Fibroblast of lung (primary cell): Measurements from ENCODE around the gene TOX2. TPM values are rescaled to one million over a fixed set of nuclear protein-coding genes. Genes with fewer than 3 reads are reported as not detected.

Experiments used
- DNase-seq, 2 donors: peaks; one replicate each; pipeline versions ENCODE4 v3.0.0 to v3.0.0-alpha.2; 2010; ENCODE audit warnings: low read depth in 2 of 2
- H2AFZ ChIP-seq: 2 replicates; pipeline ENCODE4 v1.5.1; 2012; ENCODE audit warnings: low read length, control low read depth, inconsistent platforms
- H3K27ac ChIP-seq: 2 replicates; pipeline ENCODE4 v1.5.1; 2011; ENCODE audit warnings: low read length, control low read depth; ENCODE audit not compliant: insufficient read depth
- H3K27me3 ChIP-seq: 2 replicates; pipeline ENCODE4 v1.5.1; 2011; ENCODE audit warnings: mild to moderate bottlenecking, low read length; ENCODE audit not compliant: control insufficient read depth, insufficient read depth
- H3K36me3 ChIP-seq: 2 replicates; pipeline ENCODE4 v1.5.1; 2011; ENCODE audit warnings: low read length; ENCODE audit not compliant: control insufficient read depth, insufficient read depth
- H3K4me1 ChIP-seq: 2 replicates; pipeline ENCODE4 v1.5.1; 2011; ENCODE audit warnings: low read length; ENCODE audit not compliant: control insufficient read depth, insufficient read depth; ENCODE audit errors: extremely low read depth
- H3K4me2 ChIP-seq: 2 replicates; pipeline ENCODE4 v1.5.1; 2011; ENCODE audit warnings: low read length, control low read depth; ENCODE audit not compliant: insufficient read depth; ENCODE audit errors: extremely low read depth
- H3K4me3 ChIP-seq, 4 experiments: fragments of 200-600 bp in 1 of 4; sonication (generic) in 1 of 4; replicated peaks in 1 of 4; 2 replicates each; pipeline ENCODE4 v1.5.1; 2011 to 2016; ENCODE audit warnings: low read length in 4 of 4, low read depth in 3 of 4, mild to moderate bottlenecking in 3 of 4, control low read depth in 2 of 4, inconsistent platforms in 1 of 4, mixed read lengths in 1 of 4; ENCODE audit not compliant: insufficient read depth in 1 of 4; ENCODE audit errors: control extremely low read depth in 1 of 4
- H3K79me2 ChIP-seq: 2 replicates; pipeline ENCODE4 v1.5.1; 2012; ENCODE audit warnings: mild to moderate bottlenecking, low read length, inconsistent platforms; ENCODE audit not compliant: control insufficient read depth, insufficient read depth
- H3K9ac ChIP-seq: 2 replicates; pipeline ENCODE4 v1.5.1; 2011; ENCODE audit warnings: mild to moderate bottlenecking, low read length, control low read depth; ENCODE audit not compliant: insufficient read depth
- H3K9me3 ChIP-seq: 2 replicates; pipeline ENCODE4 v1.5.1; 2012; ENCODE audit warnings: low read depth, low read length; ENCODE audit not compliant: control insufficient read depth, insufficient read depth
- H4K20me1 ChIP-seq: 2 replicates; pipeline ENCODE4 v1.5.1; 2011; ENCODE audit warnings: low read length; ENCODE audit not compliant: control insufficient read depth, insufficient read depth; ENCODE audit errors: extremely low read depth
- EZH2 ChIP-seq: IDR thresholded peaks from 2 replicates; pipeline ENCODE4 v1.5.1; 2012; ENCODE audit warnings: low read length, control low read depth, mild to moderate bottlenecking; ENCODE audit errors: missing control alignments
- polyA plus RNA-seq, 2 donors: library from polyadenylated mRNA; depleted of rRNA in 1 of 2; stranded (reverse) in 1 of 2; unstranded in 1 of 2; fragments of >200 nt; gene quantifications; 2 replicates each; pipeline ENCODE4 v1.2.1, GENCODE V29; 2011 to 2012; ENCODE audit warnings: missing spikeins in 1 of 2
- total RNA-seq: library from RNA; depleted of rRNA; stranded (reverse); fragments of >200 nt; gene quantifications from 2 replicates; pipeline ENCODE4 v1.2.1, GENCODE V29; 2014
- TF ChIP-seq, protein P1 (sequence below), 2 donors: IDR thresholded peaks in 1 of 2; conservative IDR thresholded peaks in 1 of 2; 1 replicate in 1 of 2; 2 replicates in 1 of 2; pipeline ENCODE4 v1.5.1; 2011 to 2012; ENCODE audit warnings: low read length in 2 of 2, control low read depth in 1 of 2, inconsistent platforms in 1 of 2, low read depth in 1 of 2, mild to moderate bottlenecking in 1 of 2

The TOX2 gene
- total and polyA plus RNA-seq, 2 donors (not counting 1 experiment from before 2014, with no cell fraction given) = 5.9 to 9.6 TPM

DNA sequence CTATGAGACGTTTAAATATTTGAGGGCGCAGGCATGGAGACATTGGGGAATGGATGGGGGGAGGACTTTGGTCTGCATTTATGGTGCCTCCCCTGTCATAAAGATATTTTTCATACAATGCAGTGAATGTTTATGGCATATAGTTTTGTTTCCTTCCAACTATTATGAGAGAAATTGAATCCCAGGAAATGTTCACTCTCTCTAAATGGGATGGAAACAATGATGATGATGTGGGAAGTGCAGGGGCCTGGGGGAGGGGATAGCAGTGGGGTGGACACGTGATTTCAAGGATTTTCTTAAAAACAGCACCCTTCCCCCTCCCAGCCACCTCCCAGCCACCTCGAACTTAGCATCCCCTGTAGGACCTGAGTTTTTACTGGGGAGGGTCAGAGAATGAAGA is 69.9 kb downstream of the TOX2 start:
- no peak overlapping the region for H3K27ac ChIP-seq
- no peaks in the 10 kb centered on the region for H3K4me1 ChIP-seq
- no peak overlapping the region for H2AFZ ChIP-seq
- TF ChIP-seq, protein P1, sequence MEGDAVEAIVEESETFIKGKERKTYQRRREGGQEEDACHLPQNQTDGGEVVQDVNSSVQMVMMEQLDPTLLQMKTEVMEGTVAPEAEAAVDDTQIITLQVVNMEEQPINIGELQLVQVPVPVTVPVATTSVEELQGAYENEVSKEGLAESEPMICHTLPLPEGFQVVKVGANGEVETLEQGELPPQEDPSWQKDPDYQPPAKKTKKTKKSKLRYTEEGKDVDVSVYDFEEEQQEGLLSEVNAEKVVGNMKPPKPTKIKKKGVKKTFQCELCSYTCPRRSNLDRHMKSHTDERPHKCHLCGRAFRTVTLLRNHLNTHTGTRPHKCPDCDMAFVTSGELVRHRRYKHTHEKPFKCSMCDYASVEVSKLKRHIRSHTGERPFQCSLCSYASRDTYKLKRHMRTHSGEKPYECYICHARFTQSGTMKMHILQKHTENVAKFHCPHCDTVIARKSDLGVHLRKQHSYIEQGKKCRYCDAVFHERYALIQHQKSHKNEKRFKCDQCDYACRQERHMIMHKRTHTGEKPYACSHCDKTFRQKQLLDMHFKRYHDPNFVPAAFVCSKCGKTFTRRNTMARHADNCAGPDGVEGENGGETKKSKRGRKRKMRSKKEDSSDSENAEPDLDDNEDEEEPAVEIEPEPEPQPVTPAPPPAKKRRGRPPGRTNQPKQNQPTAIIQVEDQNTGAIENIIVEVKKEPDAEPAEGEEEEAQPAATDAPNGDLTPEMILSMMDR (conservative IDR thresholded peaks at IDR 0.05 in 1 of 2, IDR thresholded peaks at IDR 0.05 in 1 of 2; ENCODE audit: low read depth in 1 of 2, low read length in 2 of 2) = no peak
- no peak for TF ChIP-seq EZH2
- no peaks in the 10 kb centered on the region for H3K9me3 ChIP-seq
- H3K4me3 ChIP-seq = no peak overlapping the region
- H3K79me2 ChIP-seq = no peaks in the 10 kb centered on the region
- no peak overlapping the region for H3K9ac ChIP-seq
- no peaks in the 10 kb centered on the region for H3K36me3 ChIP-seq
- no peak overlapping the region for H3K4me2 ChIP-seq
- no peaks in the 10 kb centered on the region for H3K27me3 ChIP-seq
- DNase-seq = no peak
- no peaks in the 10 kb centered on the region for H4K20me1 ChIP-seq

DNA sequence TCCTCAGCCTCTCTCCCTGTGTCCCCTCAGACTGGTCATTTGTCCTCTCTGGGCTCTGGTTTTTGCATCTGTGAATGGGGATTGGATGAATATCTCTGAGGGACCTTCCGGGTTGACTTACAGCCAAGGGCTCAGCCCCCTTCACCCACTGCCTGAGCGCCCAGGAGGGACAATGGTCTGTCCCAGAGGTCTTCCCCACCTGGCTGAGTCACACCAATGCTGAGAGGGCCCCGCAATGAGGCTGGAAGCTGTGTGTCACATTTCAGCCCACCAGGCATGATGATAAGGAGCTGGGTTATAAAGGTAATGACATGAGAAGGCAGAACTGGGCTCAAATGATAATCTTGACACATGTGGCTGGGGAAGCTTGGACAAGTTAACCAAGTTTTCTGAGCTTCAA is 70.5 kb downstream of the TOX2 start:
- no peaks in the 10 kb centered on the region for H3K4me1 ChIP-seq
- TF ChIP-seq, protein P1 (conservative IDR thresholded peaks at IDR 0.05 in 1 of 2, IDR thresholded peaks at IDR 0.05 in 1 of 2; ENCODE audit: low read depth in 1 of 2, low read length in 2 of 2) = no peak
- TF ChIP-seq EZH2 = no peak
- H3K9ac ChIP-seq = no peak overlapping the region

DNA sequence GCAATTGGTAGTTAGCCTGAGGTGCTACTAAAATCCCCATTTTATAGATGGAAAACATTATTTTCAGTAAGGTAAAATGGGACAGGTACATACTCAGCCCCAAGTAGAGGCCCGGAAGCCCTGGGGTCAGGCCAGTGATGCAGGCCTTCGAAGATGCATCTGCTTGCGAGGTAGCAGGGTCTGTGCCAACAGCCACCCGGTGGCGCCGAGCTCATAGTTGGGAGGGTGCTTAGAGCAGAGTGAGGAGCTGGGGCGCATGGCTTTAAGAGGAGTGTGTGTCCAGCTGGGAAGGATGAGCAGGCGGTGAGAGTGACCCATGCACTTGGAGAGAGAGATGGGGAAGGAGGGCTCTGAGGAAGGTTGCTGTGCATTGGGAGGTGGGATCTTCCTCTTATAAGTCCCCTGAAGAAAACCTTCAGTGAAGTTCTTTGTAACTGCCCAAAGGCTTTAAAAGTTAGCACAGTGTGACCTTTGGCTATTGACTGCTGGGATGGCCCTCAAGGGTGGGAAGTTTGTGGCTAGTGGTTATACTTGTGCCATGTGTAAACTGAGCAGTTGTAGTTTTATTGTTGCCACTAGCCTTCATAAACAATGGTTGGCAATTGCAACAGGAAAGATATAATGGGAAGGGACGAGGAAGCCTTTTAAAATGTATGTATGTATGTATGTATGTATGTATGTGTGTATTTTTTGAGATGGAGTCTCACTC is 71.1 kb downstream of the TOX2 start:
- no peaks in the 10 kb centered on the region for H3K27me3 ChIP-seq
- no peak overlapping the region for H3K27ac ChIP-seq
- H3K9me3 ChIP-seq = no peaks in the 10 kb centered on the region
- H3K4me3 ChIP-seq = no peak overlapping the region
- no peaks in the 10 kb centered on the region for H3K4me1 ChIP-seq
- no peak overlapping the region for H3K4me2 ChIP-seq
- no peaks in the 10 kb centered on the region for H4K20me1 ChIP-seq
- no peaks in the 10 kb centered on the region for H3K79me2 ChIP-seq
- no peak overlapping the region for H3K9ac ChIP-seq
- TF ChIP-seq, protein P1 (conservative IDR thresholded peaks at IDR 0.05 in 1 of 2, IDR thresholded peaks at IDR 0.05 in 1 of 2; ENCODE audit: low read depth in 1 of 2, low read length in 2 of 2) = no peak
- no peak for TF ChIP-seq EZH2
- DNase-seq = no peak
- no peaks in the 10 kb centered on the region for H3K36me3 ChIP-seq
- no peak overlapping the region for H2AFZ ChIP-seq

More for the DNA sequence above, 70.5 kb downstream of the TOX2 start:
- no peaks in the 10 kb centered on the region for H3K27me3 ChIP-seq
- no peaks in the 10 kb centered on the region for H3K36me3 ChIP-seq
- H2AFZ ChIP-seq = no peak overlapping the region
- no peaks in the 10 kb centered on the region for H3K79me2 ChIP-seq
- H4K20me1 ChIP-seq = no peaks in the 10 kb centered on the region
- no peak overlapping the region for H3K27ac ChIP-seq
- H3K4me2 ChIP-seq = no peak overlapping the region
- no peak overlapping the region for H3K4me3 ChIP-seq
- H3K9me3 ChIP-seq = no peaks in the 10 kb centered on the region
- no peak for DNase-seq
